Heart left ventricle (tissue), 16 donors: ENCODE results near the gene FOXP1. TPM values are rescaled to one million over a fixed set of nuclear protein-coding genes. Genes with fewer than 3 reads are reported as not detected.

ENCODE experiments used
- ATAC-seq, 4 donors: fragments of 200-7000 bp; cut with Tn5 transposase; one replicate each; pipeline ENCODE4 v1.9.1; 2020 to 2022; ENCODE audit warnings: moderate library complexity in 4 of 4, mild to moderate bottlenecking in 3 of 4, moderate number of reproducible peaks in 1 of 4
- DNase-seq, 5 donors: peaks; one replicate each; pipeline ENCODE4 v3.0.0-alpha.2; 2020
- H3K27ac ChIP-seq, 12 donors: fragments of 200-600 bp; sonication (generic) in 4 of 12; one replicate each; pipeline versions ENCODE4 v1.5.0 to v1.8.0; 2016 to 2022; ENCODE audit warnings: mild to moderate bottlenecking in 2 of 12
- H3K27me3 ChIP-seq, 9 donors: fragments of 200-600 bp; sonication (generic) in 2 of 9; one replicate each; pipeline versions ENCODE4 v1.5.1 to v1.8.0; 2016 to 2022; ENCODE audit warnings: mild to moderate bottlenecking in 3 of 9
- H3K36me3 ChIP-seq, 9 donors: fragments of 200-600 bp; sonication (generic) in 2 of 9; one replicate each; pipeline versions ENCODE4 v1.5.0 to v1.8.0; 2018 to 2022; ENCODE audit warnings: mild to moderate bottlenecking in 2 of 9
- H3K4me1 ChIP-seq, 12 donors: fragments of 200-600 bp; sonication (generic) in 4 of 12; one replicate each; pipeline versions ENCODE4 v1.5.0 to v1.8.0; 2016 to 2022; ENCODE audit warnings: mild to moderate bottlenecking in 3 of 12
- H3K4me3 ChIP-seq, 12 donors: fragments of 200-600 bp; sonication (generic) in 4 of 12; one replicate each; pipeline versions ENCODE4 v1.5.0 to v1.8.0; 2017 to 2022; ENCODE audit warnings: mild to moderate bottlenecking in 9 of 12, moderate library complexity in 4 of 12
- H3K9me3 ChIP-seq, 12 donors: fragments of 200-600 bp; sonication (generic) in 4 of 12; one replicate each; pipeline versions ENCODE4 v1.5.0 to v1.8.0; 2016 to 2022; ENCODE audit warnings: mild to moderate bottlenecking in 1 of 12
- CTCF ChIP-seq, 12 donors: fragments of 200-600 bp; sonication (generic) in 4 of 12; IDR thresholded peaks; one replicate each; pipeline versions ENCODE4 v1.5.0 to v1.8.0; 2018 to 2022; ENCODE audit warnings: antibody characterized with exemption in 12 of 12, mild to moderate bottlenecking in 5 of 12
- POLR2A ChIP-seq, 2 donors: fragments of 450-650 bp; IDR thresholded peaks; one replicate each; pipeline ENCODE4 v1.6.1; 2017; ENCODE audit warnings: antibody characterized with exemption in 2 of 2, mild to moderate bottlenecking in 2 of 2, moderate library complexity in 2 of 2
- WGBS, 4 donors: extraction: QIAGEN DNeasy Blood & Tissue Kit in 2 of 4; methylation state at CpG; one replicate each; pipeline versions ENCODE4 v1.1.5 to v1.1.7; 2013 to 2018; 5-methylcytosine and 5-hydroxymethylcytosine counted together
- intact Hi-C, 10 donors: fragments of 100-400 bp; cut with DNase I; formaldehyde crosslinking; loops; one replicate each; pipeline versions ENCODE4 v1.11.1 to v1.14.2; 2022
- polyA plus RNA-seq, 2 donors: library from polyadenylated mRNA; stranded (reverse); fragments of 200-250 nt; gene quantifications; one replicate each; pipeline ENCODE4 v1.2.3, GENCODE V29; 2013
- total RNA-seq, 9 donors: library from RNA; depleted of rRNA in 2 of 9; stranded (reverse); fragments of >200 nt in 2 of 9; fragmentation: NEBNext Ultra II Directional in 3 of 9; extraction: Animal tissue kit (Norgen Biotek cat#: 25700) in 3 of 9; gene quantifications; one replicate each; pipeline versions ENCODE4 v1.1.0 to v1.2.4, GENCODE V29; 2016 to 2023
- donor health status: ischemic (EF 13 %, LVEDD 7.1; RV severe dilation, severe dysfunction).
- donor health status: healthy with polysubstance abuse.
- donor health status: DM: no; HTN: yes; CAD: no.
- donor health status: DM: no; HTN: no; CAD: no.
- donor health status: ischemic (EF 25% LVEDD 6.9; RV normal size, moderate dysfunction).
- donor health status: ischemic (EF 25% LVEDD 5.7; RV mildly dilated, moderate dysfunction).
- donor health status: healthy.
- donor health status: DM: yes; HTN: yes; CAD: no.
- donor health status: ischemic (EF 35%, LVEDD 5.7; RV mildly dilated, moderate dysfunction).
- donor health status: nonischemic (EF 11% LVEDD 7.7; RV severe dilation, severe dysfunction).
- donor health status: DM: yes; HTN: yes; CAD: no.
- donor health status: PGD.
- donor health status: ischemic (EF 29% LVEDD 5.4; RV normal size, mild dysfunction).
- donor health status: nonischemic (EF 23%, LVEDD 6.1; RV moderate dilation, normal function).

Gene FOXP1
- total and polyA plus RNA-seq, 11 donors, result 14.9 to 67.8 (median 41.1) TPM

- no peak overlapping the region for H3K4me3 ChIP-seq
- no peaks in the 10 kb centered on the region for H3K9me3 ChIP-seq
- WGBS, 4 donors, result 92 to 96% (median 94%) methylated on average over 2 of the region's 2 CpGs
- no peak for DNase-seq
- no peaks in the 10 kb centered on the region for H3K27me3 ChIP-seq
- ATAC-seq, result no peak
- intact Hi-C loops, result loop anchor here in 1 of 10 donors (10.0 kb wide), 1 partner anchor 136 kb away; no protein-coding TSS in a partner anchor
- TF ChIP-seq CTCF (IDR thresholded peaks at IDR 0.05) (no peak), POLR2A (IDR thresholded peaks at IDR 0.05) (no peak)
- H3K4me1 ChIP-seq, result peaks cover 0 to 10% (median 5%) of the 10 kb centered on the region in 12 donors
- no peak overlapping the region for H3K27ac ChIP-seq
- peaks cover 0 to 10% (median 0%) of the 10 kb centered on the region in 9 donors for H3K36me3 ChIP-seq
These were observed 22.9 kb downstream of the FOXP1 start for GRCh38 chr3:71560665-71561064.

GRCh38 chr3:71559578-71560162 is 23.9 kb downstream of the FOXP1 start:
- H3K9me3 ChIP-seq, result no peaks in the 10 kb centered on the region
- peaks cover 0 to 11% (median 6%) of the 10 kb centered on the region in 12 donors for H3K4me1 ChIP-seq
- 86 to 90% (median 88%) methylated on average over 4 of the region's 4 CpGs for WGBS, 4 donors
- DNase-seq, result no peak
- H3K36me3 ChIP-seq, result peaks cover 0 to 4% (median 0%) of the 10 kb centered on the region in 9 donors
- no peaks in the 10 kb centered on the region for H3K27me3 ChIP-seq
- TF ChIP-seq CTCF (IDR thresholded peaks at IDR 0.05) (no peak), POLR2A (IDR thresholded peaks at IDR 0.05) (no peak)
- ATAC-seq, result no peak
- H3K27ac ChIP-seq, result no peak overlapping the region
- intact Hi-C loops, result loop anchor here in 1 of 10 donors (10.0 kb wide), 1 partner anchor 135 kb away; no protein-coding TSS in a partner anchor
- no peak overlapping the region for H3K4me3 ChIP-seq

- no peak for TF ChIP-seq CTCF (IDR thresholded peaks at IDR 0.05)
- no peak for TF ChIP-seq POLR2A (IDR thresholded peaks at IDR 0.05)
- no peak for DNase-seq
- 94 to 99% (median 96%) methylated on average over 3 of the region's 3 CpGs for WGBS, 4 donors
- no peak for ATAC-seq
- Histone ChIP-seq H3K27me3 (no peaks in the 10 kb centered on the region), H3K27ac (no peak overlapping the region), H3K4me1 (peaks cover 0 to 11% (median 4%) of the 10 kb centered on the region in 12 donors), H3K4me3 (no peak overlapping the region), H3K9me3 (no peaks in the 10 kb centered on the region), H3K36me3 (no peaks in the 10 kb centered on the region)
- intact Hi-C loops, result no loop called here
These were observed 24.5 kb downstream of the FOXP1 start for GRCh38 chr3:71559021-71559420.

- ATAC-seq (no peak), DNase-seq (no peak)
- Histone ChIP-seq H3K27me3 (no peaks in the 10 kb centered on the region), H3K36me3 (no peaks in the 10 kb centered on the region), H3K27ac (no peak overlapping the region), H3K4me3 (no peak overlapping the region), H3K4me1 (peaks cover 0 to 10% (median 0%) of the 10 kb centered on the region in 12 donors), H3K9me3 (no peaks in the 10 kb centered on the region)
- WGBS, 4 donors, result 92 to 95% (median 94%) methylated on average over 1 of the region's 1 CpG
- intact Hi-C loops, result no loop called here
- no peak for TF ChIP-seq POLR2A (IDR thresholded peaks at IDR 0.05)
- TF ChIP-seq CTCF (IDR thresholded peaks at IDR 0.05), result no peak
These were observed 28.9 kb downstream of the FOXP1 start for GRCh38 chr3:71554649-71555048.
